Measurements from ENCODE around the gene ARHGEF25.
"Not testable (repeated sequence)": the region's sequence is repeated elsewhere in the genome, so short reads cannot be mapped to it uniquely, and the experiment has no call there.

The ARHGEF25 gene

GRCh38 chr12:57617942-57618341, 6.7 kb downstream of the ARHGEF25 start:
- peaks cover 0 to 5% of the 10 kb centered on the region in 2 experiments for H3K4me1 ChIP-seq (ENCODE audit: control insufficient read depth in 1 of 2, insufficient read depth in 2 of 2, low read length in 2 of 2)
- no peak overlapping the region for H2BK12ac ChIP-seq (ENCODE audit: low read length)
- no peak overlapping the region for H3K14ac ChIP-seq (ENCODE audit: low read length)
- no peak overlapping the region for H4K12ac ChIP-seq (ENCODE audit: low read depth, low read length)
- H3K9me3 ChIP-seq (ENCODE audit: insufficient read depth, low read depth, low read length) = peaks cover 5% of the 10 kb centered on the region
- H2AK5ac ChIP-seq (ENCODE audit: low read length) = no peak overlapping the region
- peaks cover 51% of the 10 kb centered on the region for H3K27me3 ChIP-seq (ENCODE audit: insufficient read depth, low read length)
- no peaks in the 10 kb centered on the region for H3K79me1 ChIP-seq (ENCODE audit: low read length)
- no peak overlapping the region for H3K23ac ChIP-seq (ENCODE audit: low read length)
- H3K27ac ChIP-seq (ENCODE audit: low read depth, low read length) = no peak overlapping the region
- H4K91ac ChIP-seq (ENCODE audit: low read depth, low read length) = no peak overlapping the region
- no peak overlapping the region for H2BK5ac ChIP-seq (ENCODE audit: low read depth, low read length, poor library complexity)
- H4K8ac ChIP-seq (ENCODE audit: low read depth, low read length) = no peak overlapping the region
- H3K4me2 ChIP-seq (ENCODE audit: low read length) = no peak overlapping the region
- peaks cover 0 to 4% of the 10 kb centered on the region in 2 experiments for H3K36me3 ChIP-seq (ENCODE audit: control insufficient read depth in 1 of 2, insufficient read depth in 2 of 2, low read length in 2 of 2)
- H3K4ac ChIP-seq (ENCODE audit: low read depth, low read length) = no peak overlapping the region
- no peak overlapping the region for H2BK120ac ChIP-seq (ENCODE audit: insufficient read depth, low read length, poor library complexity)
- no peak for DNase-seq
- WGBS (ENCODE audit: extremely low coverage, insufficient coverage, insufficient read length) = no CpG with 5 or more reads among the region's 11 CpGs
- no peak overlapping the region for H3K18ac ChIP-seq (ENCODE audit: low read length)
- no peaks in the 10 kb centered on the region for H3K79me2 ChIP-seq (ENCODE audit: control insufficient read depth, insufficient read depth, low read length, poor library complexity)
- H2AFZ ChIP-seq (ENCODE audit: insufficient read depth, low read length, poor library complexity) = no peak overlapping the region
- H3K9ac ChIP-seq (ENCODE audit: low read length) = no peak overlapping the region
- no peak overlapping the region for H3K4me3 ChIP-seq (ENCODE audit: low read depth, low read length)

GRCh38 chr12:57618431-57618830, 7.2 kb downstream of the ARHGEF25 start:
- H3K4ac ChIP-seq (ENCODE audit: low read depth, low read length); DNase-seq; H3K27ac ChIP-seq (ENCODE audit: low read depth, low read length); H2BK5ac ChIP-seq (ENCODE audit: low read depth, low read length, poor library complexity); H3K4me2 ChIP-seq (ENCODE audit: low read length); H3K4me1 ChIP-seq (ENCODE audit: control insufficient read depth in 1 of 2, insufficient read depth in 2 of 2, low read length in 2 of 2); H3K79me2 ChIP-seq (ENCODE audit: control insufficient read depth, insufficient read depth, low read length, poor library complexity); H3K9me3 ChIP-seq (ENCODE audit: insufficient read depth, low read depth, low read length); H3K23ac ChIP-seq (ENCODE audit: low read length); H3K4me3 ChIP-seq (ENCODE audit: low read depth, low read length); H3K36me3 ChIP-seq (ENCODE audit: control insufficient read depth in 1 of 2, insufficient read depth in 2 of 2, low read length in 2 of 2); H2AFZ ChIP-seq (ENCODE audit: insufficient read depth, low read length, poor library complexity); H3K18ac ChIP-seq (ENCODE audit: low read length); H4K8ac ChIP-seq (ENCODE audit: low read depth, low read length); H2BK120ac ChIP-seq (ENCODE audit: insufficient read depth, low read length, poor library complexity); H4K91ac ChIP-seq (ENCODE audit: low read depth, low read length); H3K9ac ChIP-seq (ENCODE audit: low read length); H2AK5ac ChIP-seq (ENCODE audit: low read length); H4K12ac ChIP-seq (ENCODE audit: low read depth, low read length); H3K79me1 ChIP-seq (ENCODE audit: low read length); H3K14ac ChIP-seq (ENCODE audit: low read length); H2BK12ac ChIP-seq (ENCODE audit: low read length): not testable (repeated sequence)
- WGBS (ENCODE audit: extremely low coverage, insufficient coverage, insufficient read length) = no CpG with 5 or more reads among the region's 6 CpGs
- peaks cover 51% of the 10 kb centered on the region for H3K27me3 ChIP-seq (ENCODE audit: insufficient read depth, low read length)

- Histone ChIP-seq H3K4ac (ENCODE audit: low read depth, low read length) (no peak overlapping the region), H2BK120ac (ENCODE audit: insufficient read depth, low read length, poor library complexity) (no peak overlapping the region), H4K12ac (ENCODE audit: low read depth, low read length) (no peak overlapping the region), H4K91ac (ENCODE audit: low read depth, low read length) (no peak overlapping the region), H3K4me1 (ENCODE audit: control insufficient read depth in 1 of 2, insufficient read depth in 2 of 2, low read length in 2 of 2) (peaks cover 0 to 5% of the 10 kb centered on the region in 2 experiments), H2AFZ (ENCODE audit: insufficient read depth, low read length, poor library complexity) (no peak overlapping the region), H2BK5ac (ENCODE audit: low read depth, low read length, poor library complexity) (no peak overlapping the region), H3K79me2 (ENCODE audit: control insufficient read depth, insufficient read depth, low read length, poor library complexity) (no peaks in the 10 kb centered on the region), H3K4me2 (ENCODE audit: low read length) (no peak overlapping the region), H3K9ac (ENCODE audit: low read length) (no peak overlapping the region), H3K27me3 (ENCODE audit: insufficient read depth, low read length) (peaks cover 55% of the 10 kb centered on the region), H2BK12ac (ENCODE audit: low read length) (no peak overlapping the region), H3K23ac (ENCODE audit: low read length) (no peak overlapping the region), H3K9me3 (ENCODE audit: insufficient read depth, low read depth, low read length) (peaks cover 3% of the 10 kb centered on the region), H4K8ac (ENCODE audit: low read depth, low read length) (no peak overlapping the region), H3K14ac (ENCODE audit: low read length) (no peak overlapping the region), H3K18ac (ENCODE audit: low read length) (no peak overlapping the region), H3K27ac (ENCODE audit: low read depth, low read length) (no peak overlapping the region), H3K79me1 (ENCODE audit: low read length) (no peaks in the 10 kb centered on the region), H3K4me3 (ENCODE audit: low read depth, low read length) (no peak overlapping the region), H2AK5ac (ENCODE audit: low read length) (no peak overlapping the region), H3K36me3 (ENCODE audit: control insufficient read depth in 1 of 2, insufficient read depth in 2 of 2, low read length in 2 of 2) (peaks cover 0 to 4% of the 10 kb centered on the region in 2 experiments)
- no peak for DNase-seq
- WGBS (ENCODE audit: extremely low coverage, insufficient coverage, insufficient read length) = no CpG with 5 or more reads among the region's 16 CpGs
Observed at GRCh38 chr12:57618966-57619433, 7.8 kb downstream of the ARHGEF25 start.

- peak; percentile 15 to 59 for DNase-seq
- Histone ChIP-seq H3K23ac (ENCODE audit: low read length) (no peak overlapping the region), H2BK120ac (ENCODE audit: insufficient read depth, low read length, poor library complexity) (no peak overlapping the region), H4K12ac (ENCODE audit: low read depth, low read length) (no peak overlapping the region), H3K4me2 (ENCODE audit: low read length) (no peak overlapping the region), H3K4ac (ENCODE audit: low read depth, low read length) (no peak overlapping the region), H2BK12ac (ENCODE audit: low read length) (no peak overlapping the region), H3K27ac (ENCODE audit: low read depth, low read length) (no peak overlapping the region), H3K4me1 (ENCODE audit: control insufficient read depth in 1 of 2, insufficient read depth in 2 of 2, low read length in 2 of 2) (peaks cover 0 to 5% of the 10 kb centered on the region in 2 experiments), H2AK5ac (ENCODE audit: low read length) (no peak overlapping the region), H3K14ac (ENCODE audit: low read length) (no peak overlapping the region), H2BK5ac (ENCODE audit: low read depth, low read length, poor library complexity) (no peak overlapping the region), H2AFZ (ENCODE audit: insufficient read depth, low read length, poor library complexity) (no peak overlapping the region), H3K36me3 (ENCODE audit: control insufficient read depth in 1 of 2, insufficient read depth in 2 of 2, low read length in 2 of 2) (peaks cover 0 to 4% of the 10 kb centered on the region in 2 experiments), H3K9me3 (ENCODE audit: insufficient read depth, low read depth, low read length) (peaks cover 3% of the 10 kb centered on the region), H3K79me2 (ENCODE audit: control insufficient read depth, insufficient read depth, low read length, poor library complexity) (no peaks in the 10 kb centered on the region), H3K4me3 (ENCODE audit: low read depth, low read length) (no peak overlapping the region), H3K9ac (ENCODE audit: low read length) (no peak overlapping the region), H3K27me3 (ENCODE audit: insufficient read depth, low read length) (peaks cover 61% of the 10 kb centered on the region), H4K8ac (ENCODE audit: low read depth, low read length) (no peak overlapping the region), H3K18ac (ENCODE audit: low read length) (no peak overlapping the region), H4K91ac (ENCODE audit: low read depth, low read length) (no peak overlapping the region), H3K79me1 (ENCODE audit: low read length) (no peaks in the 10 kb centered on the region)
- WGBS (ENCODE audit: extremely low coverage, insufficient coverage, insufficient read length) = no CpG with 5 or more reads among the region's 46 CpGs
Observed at GRCh38 chr12:57619434-57620244, 8.4 kb downstream of the ARHGEF25 start.
